CD14-positive monocyte (primary cell): Measurements from ENCODE around the gene PTGDR. TPM values are rescaled to one million over a fixed set of nuclear protein-coding genes. Genes with fewer than 3 reads are reported as not detected.

Source experiments
- DNase-seq, 3 donors: peaks; one replicate each; pipeline ENCODE4 v3.0.0-alpha.2; 2011 to 2022
- H2AFZ ChIP-seq: 2 replicates; pipeline ENCODE4 v1.6.0; 2012; ENCODE audit warnings: mild to moderate bottlenecking, low read depth, low read length, inconsistent platforms; ENCODE audit not compliant: insufficient read depth, poor library complexity, severe bottlenecking
- H3K27ac ChIP-seq, 2 donors: 1 replicate in 1 of 2; 2 replicates in 1 of 2; pipeline ENCODE4 v1.5.1; 2012 to 2013; ENCODE audit warnings: low read length in 2 of 2, control low read depth in 1 of 2, inconsistent platforms in 1 of 2, low read depth in 1 of 2, mild to moderate bottlenecking in 1 of 2
- H3K27me3 ChIP-seq, 2 donors: one replicate each; pipeline versions ENCODE4 v1.6.0 to v1.6.1; 2011 to 2013; ENCODE audit warnings: low read length in 2 of 2; ENCODE audit not compliant: control insufficient read depth in 2 of 2, insufficient read depth in 2 of 2
- H3K36me3 ChIP-seq, 2 donors: replicated peaks in 1 of 2; 1 replicate in 1 of 2; 2 replicates in 1 of 2; pipeline versions ENCODE4 v1.5.1 to v1.6.1; 2012 to 2013; ENCODE audit warnings: low read length in 2 of 2, control low read depth in 1 of 2, inconsistent platforms in 1 of 2, mild to moderate bottlenecking in 1 of 2; ENCODE audit not compliant: insufficient read depth in 2 of 2, control insufficient read depth in 1 of 2
- H3K4me1 ChIP-seq, 2 donors: 1 replicate in 1 of 2; 2 replicates in 1 of 2; pipeline versions ENCODE4 v1.5.1 to v1.6.1; 2012 to 2013; ENCODE audit warnings: low read length in 2 of 2, control low read depth in 1 of 2, inconsistent platforms in 1 of 2, mild to moderate bottlenecking in 1 of 2, moderate library complexity in 1 of 2; ENCODE audit not compliant: insufficient read depth in 2 of 2, control insufficient read depth in 1 of 2
- H3K4me2 ChIP-seq: replicated peaks from 2 replicates; pipeline ENCODE3; 2012; ENCODE audit warnings: low read length, moderate library complexity, mild to moderate bottlenecking; ENCODE audit not compliant: poor library complexity, severe bottlenecking; ENCODE audit errors: extremely low read depth
- H3K4me3 ChIP-seq, 3 experiments: fragments of 200-600 bp in 1 of 3; sonication (generic) in 1 of 3; replicated peaks in 1 of 3; 1 replicate in 2 of 3; 2 replicates in 1 of 3; pipeline ENCODE4 v1.5.1; 2011 to 2013; ENCODE audit warnings: low read length in 3 of 3, mild to moderate bottlenecking in 3 of 3, control low read depth in 2 of 3, low read depth in 2 of 3, inconsistent platforms in 1 of 3, moderate library complexity in 1 of 3
- H3K79me2 ChIP-seq: 2 replicates; pipeline ENCODE4 v1.6.0; 2012; ENCODE audit warnings: mild to moderate bottlenecking, control low read depth, inconsistent platforms, low read length, moderate library complexity; ENCODE audit not compliant: insufficient read depth
- H3K9ac ChIP-seq: 2 replicates; pipeline ENCODE4 v1.6.0; 2017; ENCODE audit warnings: low read length, mild to moderate bottlenecking; ENCODE audit not compliant: insufficient read depth, poor library complexity, severe bottlenecking
- H3K9me3 ChIP-seq, 2 donors: replicated peaks in 1 of 2; 1 replicate in 1 of 2; 2 replicates in 1 of 2; pipeline versions ENCODE4 v1.5.1 to v1.6.1; 2012 to 2013; ENCODE audit warnings: low read length in 2 of 2, control low read depth in 1 of 2; ENCODE audit not compliant: control insufficient read depth in 1 of 2, insufficient read depth in 1 of 2
- H4K20me1 ChIP-seq: 2 replicates; pipeline ENCODE4 v1.6.0; 2012; ENCODE audit warnings: mild to moderate bottlenecking, low read length, control low read depth, moderate library complexity; ENCODE audit not compliant: insufficient read depth
- H3K27ac Mint-ChIP-seq, 7 donors: one replicate each; pipeline ENCODE4 v1.8.0; 2020; ENCODE audit warnings: mild to moderate bottlenecking in 7 of 7, mixed read lengths in 7 of 7, moderate library complexity in 6 of 7, inconsistent platforms in 2 of 7
- H3K27me3 Mint-ChIP-seq, 3 donors: one replicate each; pipeline ENCODE4 v1.8.0; 2021 to 2022; ENCODE audit warnings: low read depth in 3 of 3, mild to moderate bottlenecking in 3 of 3, mixed read lengths in 3 of 3, moderate library complexity in 3 of 3, inconsistent platforms in 1 of 3
- H3K36me3 Mint-ChIP-seq, 2 donors: one replicate each; pipeline ENCODE4 v1.8.0; 2020; ENCODE audit warnings: mixed read lengths in 2 of 2, inconsistent platforms in 1 of 2, mild to moderate bottlenecking in 1 of 2
- H3K4me1 Mint-ChIP-seq: one replicate; pipeline ENCODE4 v1.8.0; 2020; ENCODE audit warnings: mild to moderate bottlenecking, mixed read lengths
- H3K4me3 Mint-ChIP-seq, 2 donors: one replicate each; pipeline ENCODE4 v1.8.0; 2020; ENCODE audit warnings: mild to moderate bottlenecking in 2 of 2, mixed read lengths in 2 of 2, moderate library complexity in 1 of 2
- H3K9me3 Mint-ChIP-seq, 7 donors: one replicate each; pipeline ENCODE4 v1.8.0; 2020 to 2022; ENCODE audit warnings: mixed read lengths in 7 of 7, mild to moderate bottlenecking in 6 of 7, moderate library complexity in 6 of 7, inconsistent platforms in 2 of 7
- WGBS: methylation state at CpG from one replicate; pipeline ENCODE4 v1.1.5; 2013; ENCODE audit warnings: missing lambda C conversion rate; ENCODE audit not compliant: insufficient coverage; 5-methylcytosine and 5-hydroxymethylcytosine counted together
- intact Hi-C, 2 donors: fragments of 100-400 bp; cut with micrococcal nuclease; formaldehyde crosslinking; loops; one replicate each; pipeline versions ENCODE4 v1.15.0 to v1.15.1; 2023
- polyA plus RNA-seq, 3 donors: library from polyadenylated mRNA; depleted of rRNA in 1 of 3; unstranded in 2 of 3; stranded (reverse) in 1 of 3; fragments of 300-500 nt in 2 of 3; fragments of >200 nt in 1 of 3; fragmentation: Illumina TruSeq in 2 of 3; gene quantifications; 1 replicate in 2 of 3; 2 replicates in 1 of 3; pipeline ENCODE4 v1.2.3, GENCODE V29; 2012 to 2021
- TF ChIP-seq, protein P1 (sequence below): fragments of 200-600 bp; IDR thresholded peaks from one replicate; pipeline ENCODE4 v1.8.0; 2022; ENCODE audit warnings: antibody characterized with exemption, mild to moderate bottlenecking

Gene PTGDR
- polyA plus RNA-seq, 3 donors = not detected

DNA sequence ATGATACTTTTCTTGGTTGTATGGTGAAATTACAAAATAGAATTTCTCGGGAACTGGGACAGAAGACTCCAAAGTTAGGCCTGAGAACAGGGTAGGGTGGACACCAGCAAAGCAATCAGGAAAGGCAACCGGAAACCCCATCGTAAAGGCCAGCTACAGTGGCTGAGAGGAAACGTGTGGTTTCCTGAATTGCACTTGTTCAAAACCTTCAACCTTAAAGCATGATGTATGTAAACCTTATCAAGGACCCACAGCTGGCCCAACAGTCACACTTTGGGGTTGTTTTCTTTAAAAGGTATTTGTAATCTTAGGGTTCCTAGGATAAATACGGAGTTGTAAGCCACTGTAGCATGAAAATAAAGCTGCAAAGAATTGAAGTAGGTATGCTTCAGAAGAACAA, 2.2 kb upstream of the PTGDR start:
- H3K9me3 Mint-ChIP-seq = peaks cover 0 to 13% (median 6%) of the 10 kb centered on the region in 7 donors
- H3K27ac Mint-ChIP-seq = peak overlapping the region in 1 of 7 donors; percentile 1
- peaks cover 3 to 7% of the 10 kb centered on the region in 2 donors for H3K36me3 Mint-ChIP-seq

DNA sequence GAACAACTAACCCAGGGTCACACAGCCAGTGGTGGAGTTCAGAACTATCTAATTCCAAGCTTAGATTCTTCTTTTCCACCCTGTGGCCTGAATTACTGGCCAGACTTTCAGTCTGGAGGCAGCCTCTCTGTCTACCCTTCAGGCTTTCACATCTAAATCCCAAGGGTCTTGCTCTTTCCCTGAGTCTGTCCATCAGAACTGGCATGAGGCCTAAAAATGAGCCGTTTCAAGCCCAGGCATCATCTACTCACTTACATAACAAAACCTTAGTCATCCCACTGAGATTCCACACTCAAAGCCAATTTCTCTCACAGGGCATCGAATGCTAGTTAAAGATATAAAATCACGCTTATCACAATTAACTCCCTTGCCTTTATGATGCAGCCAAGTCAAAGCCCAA, 1.3 kb upstream of the PTGDR start:
- Mint-ChIP-seq H3K4me3 (peak overlapping the region in 1 of 2 donors; percentile 90), H3K9me3 (peaks cover 0 to 13% (median 5%) of the 10 kb centered on the region in 7 donors), H3K27ac (no peak overlapping the region), H3K4me1 (peaks cover 32% of the 10 kb centered on the region), H3K36me3 (peaks cover 3 to 7% of the 10 kb centered on the region in 2 donors), H3K27me3 (peaks cover 75 to 80% (median 79%) of the 10 kb centered on the region in 3 donors)
- H3K27ac ChIP-seq = no peak overlapping the region
- H3K4me3 ChIP-seq = no peak overlapping the region
- intact Hi-C loops = no loop called here
- H3K4me1 ChIP-seq = peaks cover 25 to 26% of the 10 kb centered on the region in 2 donors
- H3K79me2 ChIP-seq = no peaks in the 10 kb centered on the region
- TF ChIP-seq, protein P1, sequence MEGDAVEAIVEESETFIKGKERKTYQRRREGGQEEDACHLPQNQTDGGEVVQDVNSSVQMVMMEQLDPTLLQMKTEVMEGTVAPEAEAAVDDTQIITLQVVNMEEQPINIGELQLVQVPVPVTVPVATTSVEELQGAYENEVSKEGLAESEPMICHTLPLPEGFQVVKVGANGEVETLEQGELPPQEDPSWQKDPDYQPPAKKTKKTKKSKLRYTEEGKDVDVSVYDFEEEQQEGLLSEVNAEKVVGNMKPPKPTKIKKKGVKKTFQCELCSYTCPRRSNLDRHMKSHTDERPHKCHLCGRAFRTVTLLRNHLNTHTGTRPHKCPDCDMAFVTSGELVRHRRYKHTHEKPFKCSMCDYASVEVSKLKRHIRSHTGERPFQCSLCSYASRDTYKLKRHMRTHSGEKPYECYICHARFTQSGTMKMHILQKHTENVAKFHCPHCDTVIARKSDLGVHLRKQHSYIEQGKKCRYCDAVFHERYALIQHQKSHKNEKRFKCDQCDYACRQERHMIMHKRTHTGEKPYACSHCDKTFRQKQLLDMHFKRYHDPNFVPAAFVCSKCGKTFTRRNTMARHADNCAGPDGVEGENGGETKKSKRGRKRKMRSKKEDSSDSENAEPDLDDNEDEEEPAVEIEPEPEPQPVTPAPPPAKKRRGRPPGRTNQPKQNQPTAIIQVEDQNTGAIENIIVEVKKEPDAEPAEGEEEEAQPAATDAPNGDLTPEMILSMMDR = no peak
- H2AFZ ChIP-seq = no peak overlapping the region
- H3K9me3 ChIP-seq = peaks cover 0 to 25% of the 10 kb centered on the region in 2 donors
- H3K4me2 ChIP-seq = no peak overlapping the region
- no peaks in the 10 kb centered on the region for H3K36me3 ChIP-seq
- DNase-seq = no peak
- WGBS = 29% methylated on average over 1 of the region's 3 CpGs
- H4K20me1 ChIP-seq = no peaks in the 10 kb centered on the region
- H3K27me3 ChIP-seq = peaks cover 71 to 88% of the 10 kb centered on the region in 2 donors
- no peak overlapping the region for H3K9ac ChIP-seq

More for the DNA sequence above, 2.2 kb upstream of the PTGDR start:
- Histone ChIP-seq H3K9me3 (peaks cover 0 to 25% of the 10 kb centered on the region in 2 donors), H3K27ac (no peak overlapping the region), H3K4me2 (peak overlapping the region; percentile 11), H2AFZ (no peak overlapping the region), H3K4me3 (peak overlapping the region in 1 of 3 experiments; percentile 27), H4K20me1 (no peaks in the 10 kb centered on the region), H3K27me3 (peaks cover 71 to 86% of the 10 kb centered on the region in 2 donors), H3K4me1 (peaks cover 25 to 26% of the 10 kb centered on the region in 2 donors), H3K9ac (no peak overlapping the region), H3K79me2 (no peaks in the 10 kb centered on the region), H3K36me3 (no peaks in the 10 kb centered on the region)
- Mint-ChIP-seq H3K27me3 (peaks cover 71 to 77% (median 76%) of the 10 kb centered on the region in 3 donors), H3K4me3 (peak overlapping the region in 1 of 2 donors; percentile 90), H3K4me1 (peaks cover 32% of the 10 kb centered on the region)
- intact Hi-C loops = no loop called here
- DNase-seq = peak in 1 of 3 donors; percentile 14
- WGBS = 0% methylated on average over 4 of the region's 5 CpGs
- TF ChIP-seq, protein P1 = no peak
